ENCODE results near the gene NCAPD2. TPM values are rescaled to one million over a fixed set of nuclear protein-coding genes. Genes with fewer than 3 reads are reported as not detected.
"Not testable (repeated sequence)": the region's sequence is repeated elsewhere in the genome, so short reads cannot be mapped to it uniquely, and the experiment has no call there.

Gene NCAPD2
- total and polyA plus RNA-seq, 2 donors (not counting 1 experiment from before 2014, with no cell fraction given), result 19.9 to 42.1 TPM

DNA sequence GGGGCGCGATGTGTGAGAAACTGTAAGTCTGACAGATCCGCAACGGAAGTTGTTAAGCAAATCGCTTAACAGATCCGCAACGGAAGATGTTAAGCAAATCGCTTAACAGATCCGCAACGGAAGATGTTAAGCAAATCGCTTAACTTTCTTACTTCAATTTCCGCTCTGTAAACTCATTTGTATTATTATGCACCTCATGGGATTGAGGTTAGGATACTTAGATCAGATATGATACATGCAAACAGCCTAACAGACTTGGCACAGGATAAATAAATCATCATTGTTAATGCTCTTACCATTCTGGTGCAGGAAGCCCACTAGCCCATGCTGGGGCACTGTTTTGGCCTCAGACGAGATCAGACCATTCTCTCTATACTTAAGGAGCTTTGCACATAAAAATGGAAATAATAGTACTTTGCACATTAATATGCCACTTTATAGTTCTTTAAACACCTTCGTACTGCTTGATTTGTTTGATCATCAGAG, 399 bp downstream of the NCAPD2 start:
- Histone ChIP-seq H4K20me1 (ENCODE audit: control insufficient read depth, insufficient read depth, low read length, poor library complexity, severe bottlenecking) (no peaks in the 10 kb centered on the region), H3K27ac (ENCODE audit: low read length in 2 of 2) (peak overlapping the region; percentile 35 to 46), H3K4me3 (ENCODE audit: control extremely low read depth in 1 of 5, extremely low read depth in 1 of 5, insufficient read depth in 1 of 5, low read depth in 2 of 5, low read length in 4 of 5) (peak overlapping the region; percentile 68 to 95 (median 81)), H3K36me3 (replicated peaks in 1 of 2; ENCODE audit: control extremely low read depth in 1 of 2, control insufficient read depth in 1 of 2, extremely low read depth in 1 of 2, insufficient read depth in 2 of 2, low read length in 1 of 2) (peaks cover 2 to 29% of the 10 kb centered on the region in 2 experiments), H3K4me1 (ENCODE audit: control insufficient read depth in 2 of 2, insufficient read depth in 2 of 2, low read length in 2 of 2) (peaks cover 22 to 27% of the 10 kb centered on the region in 2 donors), H3K9ac (ENCODE audit: low read length) (peak overlapping the region; percentile 94), H2AFZ (ENCODE audit: insufficient read depth, low read depth, low read length, poor library complexity, severe bottlenecking) (peak overlapping the region; percentile 96), H3K4me2 (replicated peaks; ENCODE audit: low read depth, low read length, poor library complexity, severe bottlenecking) (peak overlapping the region; percentile 89), H3K79me2 (ENCODE audit: control insufficient read depth, insufficient read depth, low read length) (peaks cover 25% of the 10 kb centered on the region), H3K27me3 (replicated peaks in 1 of 4; ENCODE audit: control extremely low read depth in 1 of 4, control insufficient read depth in 3 of 4, insufficient read depth in 4 of 4, low read length in 3 of 4) (no peaks in the 10 kb centered on the region), H3K9me3 (ENCODE audit: control extremely low read depth in 1 of 3, control insufficient read depth in 2 of 3, insufficient read depth in 1 of 3, low read length in 2 of 3) (no peaks in the 10 kb centered on the region)
- ATAC-seq (ENCODE audit: low read depth) (peak; percentile 19), DNase-seq (no peak)
- Mint-ChIP-seq H3K4me1 (peaks cover 31% of the 10 kb centered on the region), H3K4me3 (peak overlapping the region; percentile 98), H3K27ac (peak overlapping the region; percentile 93), H3K9me3 (ENCODE audit: insufficient read depth) (no peaks in the 10 kb centered on the region), H3K27me3 (no peaks in the 10 kb centered on the region)
- TF ChIP-seq CTCF (IDR thresholded peaks at IDR 0.05), result no peak
- TF ChIP-seq EZH2 (IDR thresholded peaks at IDR 0.05; ENCODE audit: borderline replicate concordance, insufficient read depth, low read depth, low read length, poor library complexity, severe bottlenecking), result no peak
- WGBS (ENCODE audit: insufficient coverage), result 0% methylated on average over 4 of the region's 14 CpGs
- ChIA-PET POLR2A (interaction anchor here (0.6 to 4.8 kb wide), 3 partner anchors 10 to 70 kb away, joined by 3 to 46 read pairs (median 4); partner anchors contain the start of gene VAMP1), CTCF (interaction anchor here (1.1 to 3.4 kb wide), 3 partner anchors 40 to 70 kb away, joined by 3 to 24 read pairs (median 13); partner anchors contain the start of gene GAPDH)
- intact Hi-C loops (cut with micrococcal nuclease), result no loop called here

GRCh38 chr12:6494968-6495367, 1.1 kb downstream of the NCAPD2 start:
- H3K4me3 ChIP-seq (ENCODE audit: control extremely low read depth in 1 of 5, extremely low read depth in 1 of 5, insufficient read depth in 1 of 5, low read depth in 2 of 5, low read length in 4 of 5), result peak overlapping the region in 3 of 5 experiments; percentile 80 to 95 (median 95)
- H4K20me1 ChIP-seq (ENCODE audit: control insufficient read depth, insufficient read depth, low read length, poor library complexity, severe bottlenecking), result no peaks in the 10 kb centered on the region
- H3K4me3 Mint-ChIP-seq, result peak overlapping the region; percentile 98
- ChIA-PET POLR2A (interaction anchor here (1.0 to 4.8 kb wide), 4 partner anchors 24 to 71 kb away, joined by 3 to 46 read pairs (median 4); partner anchors contain the start of gene VAMP1), CTCF (interaction anchor here (0.6 to 3.4 kb wide), 5 partner anchors 29 to 207 kb away, joined by 3 to 24 read pairs (median 6); partner anchors contain the start of gene GAPDH)
- peaks cover 22 to 27% of the 10 kb centered on the region in 2 donors for H3K4me1 ChIP-seq (ENCODE audit: control insufficient read depth in 2 of 2, insufficient read depth in 2 of 2, low read length in 2 of 2)
- H3K27ac ChIP-seq (ENCODE audit: low read length in 2 of 2), result peak overlapping the region in 1 of 2 donors; percentile 46
- peaks cover 31% of the 10 kb centered on the region for H3K79me2 ChIP-seq (ENCODE audit: control insufficient read depth, insufficient read depth, low read length)
- DNase-seq, result no peak
- H3K9me3 ChIP-seq (ENCODE audit: control extremely low read depth in 1 of 3, control insufficient read depth in 2 of 3, insufficient read depth in 1 of 3, low read length in 2 of 3), result no peaks in the 10 kb centered on the region
- no peaks in the 10 kb centered on the region for H3K27me3 ChIP-seq (replicated peaks in 1 of 4; ENCODE audit: control extremely low read depth in 1 of 4, control insufficient read depth in 3 of 4, insufficient read depth in 4 of 4, low read length in 3 of 4)
- intact Hi-C loops (cut with micrococcal nuclease), result no loop called here
- peaks cover 3 to 35% of the 10 kb centered on the region in 2 experiments for H3K36me3 ChIP-seq (replicated peaks in 1 of 2; ENCODE audit: control extremely low read depth in 1 of 2, control insufficient read depth in 1 of 2, extremely low read depth in 1 of 2, insufficient read depth in 2 of 2, low read length in 1 of 2)
- H3K27me3 Mint-ChIP-seq, result no peaks in the 10 kb centered on the region
- no peak for ATAC-seq (ENCODE audit: low read depth)
- no CpG with 5 or more reads among the region's 1 CpG for WGBS (ENCODE audit: insufficient coverage)
- peak overlapping the region; percentile 89 for H3K4me2 ChIP-seq (replicated peaks; ENCODE audit: low read depth, low read length, poor library complexity, severe bottlenecking)
- peak overlapping the region; percentile 56 for H3K27ac Mint-ChIP-seq
- H3K4me1 Mint-ChIP-seq, result peaks cover 31% of the 10 kb centered on the region
- H3K9ac ChIP-seq (ENCODE audit: low read length), result peak overlapping the region; percentile 94
- no peak for TF ChIP-seq CTCF (IDR thresholded peaks at IDR 0.05)
- no peak for TF ChIP-seq EZH2 (IDR thresholded peaks at IDR 0.05; ENCODE audit: borderline replicate concordance, insufficient read depth, low read depth, low read length, poor library complexity, severe bottlenecking)
- H2AFZ ChIP-seq (ENCODE audit: insufficient read depth, low read depth, low read length, poor library complexity, severe bottlenecking), result peak overlapping the region; percentile 96
- H3K9me3 Mint-ChIP-seq (ENCODE audit: insufficient read depth), result no peaks in the 10 kb centered on the region

- H3K9me3 ChIP-seq (ENCODE audit: control extremely low read depth in 1 of 3, control insufficient read depth in 2 of 3, insufficient read depth in 1 of 3, low read length in 2 of 3); H3K27me3 ChIP-seq (replicated peaks in 1 of 4; ENCODE audit: control extremely low read depth in 1 of 4, control insufficient read depth in 3 of 4, insufficient read depth in 4 of 4, low read length in 3 of 4); H3K27me3 Mint-ChIP-seq; H3K9ac ChIP-seq (ENCODE audit: low read length); H3K4me2 ChIP-seq (replicated peaks; ENCODE audit: low read depth, low read length, poor library complexity, severe bottlenecking); H3K27ac ChIP-seq (ENCODE audit: low read length in 2 of 2); intact Hi-C loops (cut with micrococcal nuclease); H4K20me1 ChIP-seq (ENCODE audit: control insufficient read depth, insufficient read depth, low read length, poor library complexity, severe bottlenecking); H2AFZ ChIP-seq (ENCODE audit: insufficient read depth, low read depth, low read length, poor library complexity, severe bottlenecking); DNase-seq; ATAC-seq (ENCODE audit: low read depth); H3K9me3 Mint-ChIP-seq (ENCODE audit: insufficient read depth); H3K4me3 ChIP-seq (ENCODE audit: control extremely low read depth in 1 of 5, extremely low read depth in 1 of 5, insufficient read depth in 1 of 5, low read depth in 2 of 5, low read length in 4 of 5); H3K4me3 Mint-ChIP-seq; H3K27ac Mint-ChIP-seq: not testable (repeated sequence)
- CTCF ChIA-PET, result interaction anchor here (3.4 kb wide), 1 partner anchor 42 kb away, joined by 24 read pairs; no protein-coding TSS in a partner anchor
- Histone ChIP-seq H3K4me1 (ENCODE audit: control insufficient read depth in 2 of 2, insufficient read depth in 2 of 2, low read length in 2 of 2) (peaks cover 20 to 23% of the 10 kb centered on the region in 2 donors), H3K36me3 (replicated peaks in 1 of 2; ENCODE audit: control extremely low read depth in 1 of 2, control insufficient read depth in 1 of 2, extremely low read depth in 1 of 2, insufficient read depth in 2 of 2, low read length in 1 of 2) (peaks cover 1 to 31% of the 10 kb centered on the region in 2 experiments), H3K79me2 (ENCODE audit: control insufficient read depth, insufficient read depth, low read length) (peaks cover 53% of the 10 kb centered on the region)
- WGBS (ENCODE audit: insufficient coverage), result no CpG with 5 or more reads among the region's 3 CpGs
- peaks cover 27% of the 10 kb centered on the region for H3K4me1 Mint-ChIP-seq
- POLR2A ChIA-PET, result interaction anchor here (0.6 kb wide), 1 partner anchor 24 kb away, joined by 3 read pairs; no protein-coding TSS in a partner anchor
These were observed 3.4 kb downstream of the NCAPD2 start for GRCh38 chr12:6497291-6497690.

Measured in B cell (primary cell).